HEK293 (cell line): ENCODE data around the gene PLB1.

ENCODE experiments used
- TF ChIP-seq, protein P1 (sequence below): fragments of 450-650 bp; formaldehyde crosslinking; IDR thresholded peaks from 2 replicates; pipeline ENCODE4 v1.5.1; 2016; ENCODE audit warnings: missing biosample characterization, missing genetic modification characterization
- TF ChIP-seq, protein P2 (sequence below): fragments of 450-650 bp; formaldehyde crosslinking; IDR thresholded peaks from 2 replicates; pipeline ENCODE4 v1.5.1; 2016; ENCODE audit warnings: missing biosample characterization, missing genetic modification characterization

DNA sequence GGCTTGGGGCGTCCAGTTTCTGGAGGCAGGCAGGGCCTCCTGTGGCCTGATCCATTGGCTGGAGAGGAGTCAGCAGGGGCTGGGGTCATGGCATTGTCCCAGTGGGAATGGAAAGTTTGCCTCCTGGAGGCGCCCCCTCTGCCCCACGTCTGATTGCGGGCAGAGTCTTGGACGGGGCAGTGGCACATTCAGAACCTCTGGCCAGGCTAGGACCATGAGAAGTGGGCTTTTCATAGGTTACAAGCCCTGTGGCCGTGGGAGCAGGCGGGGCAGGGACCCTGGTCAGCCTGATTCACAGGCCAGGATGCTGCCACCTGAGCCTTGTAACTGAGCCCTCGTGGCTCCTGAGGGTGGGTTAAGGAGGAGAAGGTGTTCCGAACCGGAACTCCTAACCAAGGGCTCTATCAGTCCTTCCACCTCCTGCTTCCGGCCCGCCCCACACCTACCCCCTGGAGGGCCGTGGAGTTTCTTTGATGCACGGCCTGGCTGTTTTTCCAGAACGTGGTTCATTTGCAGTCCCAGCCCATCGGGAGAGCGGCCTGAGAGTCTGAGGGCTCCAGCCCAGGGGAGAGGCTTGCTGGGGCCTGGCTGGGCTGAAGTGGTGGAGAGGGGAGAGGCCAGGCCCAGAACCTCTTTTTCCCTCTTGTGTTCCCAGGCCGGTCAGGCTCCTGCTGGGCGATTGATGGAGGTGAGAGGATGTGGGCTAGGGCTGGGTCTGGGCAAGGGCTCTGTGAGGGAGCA is 43.9 kb upstream of the PLB1 start:
- TF ChIP-seq, protein P1, sequence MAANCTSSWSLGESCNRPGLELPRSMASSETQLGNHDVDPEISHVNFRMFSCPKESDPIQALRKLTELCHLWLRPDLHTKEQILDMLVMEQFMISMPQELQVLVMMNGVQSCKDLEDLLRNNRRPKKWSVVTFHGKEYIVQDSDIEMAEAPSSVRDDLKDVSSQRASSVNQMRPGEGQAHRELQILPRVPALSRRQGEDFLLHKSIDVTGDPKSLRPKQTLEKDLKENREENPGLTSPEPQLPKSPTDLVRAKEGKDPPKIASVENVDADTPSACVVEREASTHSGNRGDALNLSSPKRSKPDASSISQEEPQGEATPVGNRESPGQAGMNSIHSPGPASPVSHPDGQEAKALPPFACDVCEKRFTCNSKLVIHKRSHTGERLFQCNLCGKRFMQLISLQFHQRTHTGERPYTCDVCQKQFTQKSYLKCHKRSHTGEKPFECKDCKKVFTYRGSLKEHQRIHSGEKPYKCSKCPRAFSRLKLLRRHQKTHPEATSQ (tag by site-specific recombination) = no peak
- TF ChIP-seq, protein P2, sequence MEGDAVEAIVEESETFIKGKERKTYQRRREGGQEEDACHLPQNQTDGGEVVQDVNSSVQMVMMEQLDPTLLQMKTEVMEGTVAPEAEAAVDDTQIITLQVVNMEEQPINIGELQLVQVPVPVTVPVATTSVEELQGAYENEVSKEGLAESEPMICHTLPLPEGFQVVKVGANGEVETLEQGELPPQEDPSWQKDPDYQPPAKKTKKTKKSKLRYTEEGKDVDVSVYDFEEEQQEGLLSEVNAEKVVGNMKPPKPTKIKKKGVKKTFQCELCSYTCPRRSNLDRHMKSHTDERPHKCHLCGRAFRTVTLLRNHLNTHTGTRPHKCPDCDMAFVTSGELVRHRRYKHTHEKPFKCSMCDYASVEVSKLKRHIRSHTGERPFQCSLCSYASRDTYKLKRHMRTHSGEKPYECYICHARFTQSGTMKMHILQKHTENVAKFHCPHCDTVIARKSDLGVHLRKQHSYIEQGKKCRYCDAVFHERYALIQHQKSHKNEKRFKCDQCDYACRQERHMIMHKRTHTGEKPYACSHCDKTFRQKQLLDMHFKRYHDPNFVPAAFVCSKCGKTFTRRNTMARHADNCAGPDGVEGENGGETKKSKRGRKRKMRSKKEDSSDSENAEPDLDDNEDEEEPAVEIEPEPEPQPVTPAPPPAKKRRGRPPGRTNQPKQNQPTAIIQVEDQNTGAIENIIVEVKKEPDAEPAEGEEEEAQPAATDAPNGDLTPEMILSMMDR (tag by site-specific recombination) = no peak
